Activated naive CD8-positive, alpha-beta T cell treated with anti-CD3 and anti-CD28 coated beads, Interleukin-2, amount 10 ng/mL, durations not matched to agents 7 days and 5 days (primary cell): Measurements from ENCODE around the gene ZRSR2. TPM values are rescaled to one million over a fixed set of nuclear protein-coding genes. Genes with fewer than 3 reads are reported as not detected.
"Not testable (repeated sequence)": the region's sequence is repeated elsewhere in the genome, so short reads cannot be mapped to it uniquely, and the experiment has no call there.

Experiments used
- ATAC-seq: fragments of 150-1000 bp; cut with Tn5 transposase; one replicate; pipeline ENCODE4 v1.10.0; 2021; ENCODE audit warnings: low read depth, moderate library complexity
- POLR2A ChIA-PET: fragments of 350-600 bp; sonication (Branson Sonifier 250); formaldehyde crosslinking; loops from one replicate; lab custom pipeline; 2021; ENCODE audit warnings: antibody characterized with exemption; lab: Charles Lee
- DNase-seq: peaks from one replicate; pipeline ENCODE4 v3.0.0; 2021
- H3K27ac Mint-ChIP-seq: one replicate; pipeline ENCODE4 v1.8.0; 2022; ENCODE audit warnings: mild to moderate bottlenecking, mixed read lengths
- H3K27me3 Mint-ChIP-seq: one replicate; pipeline ENCODE4 v1.8.0; 2022; ENCODE audit warnings: mild to moderate bottlenecking, moderate library complexity, mixed read lengths
- H3K36me3 Mint-ChIP-seq: one replicate; pipeline ENCODE4 v1.8.0; 2021; ENCODE audit warnings: mild to moderate bottlenecking, mixed read lengths
- H3K4me1 Mint-ChIP-seq: one replicate; pipeline ENCODE4 v1.8.0; 2021; ENCODE audit warnings: mixed read lengths
- H3K4me3 Mint-ChIP-seq: one replicate; pipeline ENCODE4 v1.8.0; 2022; ENCODE audit warnings: mild to moderate bottlenecking, moderate library complexity, mixed read lengths
- H3K9me3 Mint-ChIP-seq: one replicate; pipeline ENCODE4 v1.8.0; 2021; ENCODE audit warnings: mixed read lengths
- total RNA-seq, 2 experiments: library from RNA; stranded (reverse); gene quantifications; one replicate each; pipeline ENCODE4 v1.2.3, GENCODE V29; 2021

The ZRSR2 gene
- total RNA-seq, 2 experiments from 2014 or later, result 19.3 TPM

DNA sequence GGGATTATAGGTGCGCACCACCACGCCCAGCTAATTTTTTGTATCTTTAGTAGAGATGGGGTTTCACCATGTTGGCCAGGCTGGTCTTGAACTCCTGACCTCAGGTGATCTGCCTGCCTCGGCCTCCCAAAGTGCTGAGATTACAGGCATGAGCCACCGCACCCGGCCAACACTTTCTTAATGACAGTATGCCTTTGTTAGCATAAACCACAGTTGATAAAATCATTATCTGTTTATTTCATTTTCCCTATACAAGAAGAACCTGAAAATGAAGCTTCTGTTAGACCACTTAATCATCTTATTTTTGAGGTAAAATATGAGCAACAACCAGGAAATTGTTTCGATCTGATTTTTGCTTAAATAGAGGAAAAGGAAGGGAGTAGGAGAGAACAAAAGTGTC is 30.4 kb upstream of the ZRSR2 start:
- DNase-seq, H3K9me3 Mint-ChIP-seq, POLR2A ChIA-PET, H3K27me3 Mint-ChIP-seq, H3K36me3 Mint-ChIP-seq, H3K4me3 Mint-ChIP-seq, ATAC-seq: not testable (repeated sequence)
- H3K27ac Mint-ChIP-seq, result peak overlapping the region; percentile 38
- peaks cover 17% of the 10 kb centered on the region for H3K4me1 Mint-ChIP-seq

DNA sequence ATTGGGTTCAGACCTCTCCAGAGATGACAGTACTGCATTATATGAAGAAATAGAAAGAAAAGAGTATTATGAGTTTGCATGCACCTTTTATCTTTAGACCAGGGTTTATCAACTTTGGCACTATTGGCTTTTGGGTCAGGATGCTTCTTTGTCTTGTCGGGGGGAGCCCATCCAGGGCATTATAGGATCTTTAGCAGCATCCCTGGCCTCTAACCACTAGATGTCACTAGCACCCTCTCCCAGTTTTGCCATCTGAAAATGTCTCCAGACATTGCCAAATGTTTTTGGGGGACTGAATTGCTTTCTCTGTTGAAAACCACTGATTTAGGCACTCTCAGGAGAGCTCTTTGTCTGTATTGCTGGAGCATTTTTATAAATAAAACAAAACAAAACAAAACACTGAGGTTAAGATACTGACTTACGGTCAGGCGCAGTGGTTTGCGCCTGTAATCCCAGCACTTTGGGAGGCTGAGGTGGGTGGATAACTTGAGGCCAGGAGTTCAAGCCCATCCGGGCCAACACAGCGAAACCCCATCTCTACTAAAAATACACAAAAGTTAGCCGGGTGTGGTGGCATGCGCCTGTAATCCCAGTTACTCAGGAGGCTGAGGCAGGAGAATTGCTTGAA is 28.6 kb upstream of the ZRSR2 start:
- Mint-ChIP-seq H3K27ac (no peak overlapping the region), H3K4me1 (peaks cover 15% of the 10 kb centered on the region), H3K9me3 (no peaks in the 10 kb centered on the region), H3K4me3 (no peak overlapping the region), H3K36me3 (no peaks in the 10 kb centered on the region), H3K27me3 (no peaks in the 10 kb centered on the region)
- ATAC-seq (no peak), DNase-seq (no peak)
- POLR2A ChIA-PET, result interaction anchor here (0.6 kb wide), 1 partner anchor 44 kb away, joined by 4 read pairs; no protein-coding TSS in a partner anchor

DNA sequence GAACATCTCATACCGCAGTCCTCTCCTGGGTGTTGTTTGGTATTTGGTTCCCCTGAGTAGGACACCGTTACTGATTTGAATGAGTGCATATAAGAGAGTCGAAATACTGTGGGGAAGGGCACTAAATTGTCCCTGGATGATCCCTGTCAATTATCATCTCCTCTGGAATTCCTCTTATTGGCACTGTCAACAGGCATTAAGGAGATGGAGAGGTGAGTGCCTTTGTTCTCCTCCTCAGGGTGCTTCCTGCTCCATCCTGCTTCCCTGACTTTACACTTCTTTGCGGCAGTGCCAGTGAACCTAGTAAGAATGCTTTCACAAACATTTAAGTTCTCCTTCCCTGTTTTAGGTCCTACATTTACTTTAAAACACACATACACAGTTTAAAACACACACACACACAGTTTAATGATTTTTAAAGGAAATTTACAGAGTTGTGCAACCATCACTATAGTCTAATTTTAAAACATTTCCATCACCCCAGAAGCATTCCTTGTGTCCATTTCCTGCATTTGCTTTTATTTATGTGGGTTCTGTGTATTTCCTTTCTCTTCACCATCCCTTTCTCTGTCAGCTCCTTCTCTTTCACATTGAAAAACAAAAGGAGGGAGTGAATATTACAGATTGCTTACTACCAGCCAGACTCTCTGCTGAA is 20.9 kb upstream of the ZRSR2 start:
- peaks cover 8% of the 10 kb centered on the region for H3K36me3 Mint-ChIP-seq
- peaks cover 9% of the 10 kb centered on the region for H3K4me1 Mint-ChIP-seq
- H3K27ac Mint-ChIP-seq, result no peak overlapping the region
- H3K27me3 Mint-ChIP-seq, result no peaks in the 10 kb centered on the region
- POLR2A ChIA-PET, result no interaction called here
- ATAC-seq (no peak), DNase-seq (no peak)
- H3K9me3 Mint-ChIP-seq, result no peaks in the 10 kb centered on the region
- H3K4me3 Mint-ChIP-seq, result no peak overlapping the region

DNA sequence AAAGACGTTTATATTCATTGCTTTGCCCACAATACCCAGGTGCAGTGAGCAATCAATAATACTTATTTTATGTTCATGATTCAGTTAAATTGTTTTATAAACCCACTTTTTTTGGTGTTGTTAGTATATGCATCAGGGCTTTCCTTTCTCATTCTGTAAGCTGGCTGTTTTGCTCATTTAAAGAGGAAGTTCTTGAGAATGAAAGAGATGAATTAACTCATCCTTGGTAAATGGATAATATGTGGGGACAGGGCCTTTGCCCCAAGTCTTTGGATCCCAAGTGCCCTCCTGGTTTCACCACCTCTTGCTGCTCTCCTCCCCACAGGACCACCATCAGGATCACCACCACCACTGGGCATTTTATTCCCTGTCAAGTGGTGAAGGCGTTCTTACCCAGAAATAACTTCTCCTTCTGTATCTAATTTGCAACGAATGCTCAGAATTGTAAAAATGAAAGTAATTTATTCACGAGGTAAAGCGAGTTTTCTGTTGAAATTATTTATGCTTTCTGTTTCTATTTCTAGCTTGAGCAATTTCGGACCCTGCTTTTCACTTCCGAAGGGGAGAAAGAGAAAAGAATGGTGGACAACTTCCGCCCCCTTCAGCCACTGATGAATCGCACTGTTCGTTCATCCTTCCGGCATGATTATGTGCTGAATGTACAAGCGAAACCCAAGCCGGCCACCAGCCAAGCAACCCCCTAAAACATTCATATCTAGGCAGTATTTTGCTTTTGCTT is 8.2 kb upstream of the ZRSR2 start:
- POLR2A ChIA-PET, result interaction anchor here (1.2 to 2.3 kb wide), 3 partner anchors 9 to 43 kb away, joined by 3 to 9 read pairs (median 4); partner anchors contain the start of gene ZRSR2
- H3K27ac Mint-ChIP-seq, result peak overlapping the region; percentile 97
- peaks cover 4% of the 10 kb centered on the region for H3K4me1 Mint-ChIP-seq
- ATAC-seq (peak; percentile 33), DNase-seq (no peak)
- H3K4me3 Mint-ChIP-seq, result peak overlapping the region; percentile 79
- H3K9me3 Mint-ChIP-seq, result no peaks in the 10 kb centered on the region
- H3K27me3 Mint-ChIP-seq, result no peaks in the 10 kb centered on the region
- H3K36me3 Mint-ChIP-seq, result peaks cover 4% of the 10 kb centered on the region

DNA sequence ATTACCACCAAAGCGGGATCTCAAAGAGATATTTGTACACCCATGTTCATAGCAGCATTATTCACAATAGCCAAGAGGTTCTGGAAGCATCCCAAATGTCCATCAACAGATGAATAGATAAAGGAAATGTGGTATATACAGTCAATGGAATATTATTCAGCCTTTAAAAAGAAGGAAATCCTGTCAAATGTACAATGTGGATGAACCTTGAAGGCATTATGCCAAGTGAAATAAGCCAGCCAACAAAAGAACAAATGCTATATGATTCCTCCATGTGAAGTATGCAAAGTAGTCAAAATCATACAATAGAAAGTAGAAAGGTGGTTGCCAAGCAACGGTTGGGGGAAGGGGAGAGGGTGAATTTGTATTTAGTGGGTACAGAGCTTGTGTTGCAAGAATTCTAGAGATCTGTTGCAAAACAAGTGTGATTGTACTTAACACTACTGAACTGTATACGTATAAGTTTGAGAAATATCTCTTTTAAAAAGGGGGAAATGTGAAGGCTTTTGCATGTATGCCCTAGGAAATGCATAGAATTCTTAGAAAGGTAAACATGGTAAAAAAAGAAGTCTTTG is 5.0 kb upstream of the ZRSR2 start:
- POLR2A ChIA-PET, result no interaction called here
- Mint-ChIP-seq H3K4me1 (peaks cover 6% of the 10 kb centered on the region), H3K9me3 (no peaks in the 10 kb centered on the region), H3K36me3 (peaks cover 4% of the 10 kb centered on the region), H3K4me3 (no peak overlapping the region), H3K27ac (no peak overlapping the region), H3K27me3 (no peaks in the 10 kb centered on the region)
- DNase-seq (no peak), ATAC-seq (no peak)

DNA sequence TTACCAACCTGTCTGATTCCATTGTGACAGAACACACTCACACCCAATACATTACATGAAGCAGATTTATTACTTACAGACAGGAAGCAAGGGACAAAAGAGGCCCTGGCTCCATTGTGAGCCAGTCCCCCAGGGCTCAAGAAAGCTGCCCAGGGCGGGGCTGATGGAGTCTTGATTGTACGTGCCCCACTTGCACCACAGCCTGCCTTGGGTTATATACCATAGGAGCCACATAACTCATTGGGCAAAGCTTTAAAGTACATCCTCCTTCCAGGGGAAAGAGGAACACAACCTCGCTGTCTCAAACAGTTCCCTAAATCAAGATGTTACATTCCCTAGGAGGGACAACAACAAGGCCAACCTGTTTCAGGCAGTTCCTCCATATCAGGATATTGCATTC is 3.4 kb upstream of the ZRSR2 start:
- no peak overlapping the region for H3K4me3 Mint-ChIP-seq
- H3K4me1 Mint-ChIP-seq, result peaks cover 5% of the 10 kb centered on the region
- H3K9me3 Mint-ChIP-seq, result no peaks in the 10 kb centered on the region
- POLR2A ChIA-PET, result no interaction called here
- no peak for ATAC-seq
- peaks cover 4% of the 10 kb centered on the region for H3K36me3 Mint-ChIP-seq
- no peak overlapping the region for H3K27ac Mint-ChIP-seq
- DNase-seq, result no peak
- H3K27me3 Mint-ChIP-seq, result no peaks in the 10 kb centered on the region

DNA sequence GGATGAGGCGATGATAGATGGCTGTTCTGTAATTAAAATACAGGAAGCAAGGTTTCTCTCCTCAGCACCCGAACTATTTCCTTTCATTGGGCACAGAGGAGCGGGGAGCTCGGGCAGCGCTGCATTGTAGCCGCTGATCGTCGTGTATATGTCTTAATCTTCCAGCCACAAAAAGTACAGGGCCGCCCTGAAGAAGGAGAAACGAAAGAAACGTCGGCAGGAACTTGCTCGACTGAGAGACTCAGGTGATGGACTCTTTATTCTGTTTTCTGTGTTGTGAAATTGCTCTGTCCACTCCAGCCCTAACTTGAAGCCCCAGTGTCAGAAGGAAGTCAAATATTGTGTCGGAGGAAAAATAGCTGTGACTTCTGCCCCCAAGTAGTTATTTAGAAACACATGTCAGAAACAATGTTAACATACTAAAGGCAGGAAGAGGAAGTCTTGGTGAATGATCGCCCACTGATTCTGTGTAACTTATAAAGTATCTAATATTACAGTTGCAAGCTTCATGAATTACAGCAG is 546 bp downstream of the ZRSR2 start:
- Mint-ChIP-seq H3K27ac (no peak overlapping the region), H3K9me3 (no peaks in the 10 kb centered on the region), H3K4me1 (peaks cover 13% of the 10 kb centered on the region), H3K4me3 (no peak overlapping the region), H3K36me3 (peaks cover 6% of the 10 kb centered on the region), H3K27me3 (no peaks in the 10 kb centered on the region)
- ATAC-seq (peak; percentile 8), DNase-seq (no peak)
- POLR2A ChIA-PET, result interaction anchor here (0.7 to 2.5 kb wide), 5 partner anchors 9 to 921 kb away, joined by 3 to 17 read pairs (median 9); partner anchors contain the start of genes AP1S2, CA5B and CTPS2

DNA sequence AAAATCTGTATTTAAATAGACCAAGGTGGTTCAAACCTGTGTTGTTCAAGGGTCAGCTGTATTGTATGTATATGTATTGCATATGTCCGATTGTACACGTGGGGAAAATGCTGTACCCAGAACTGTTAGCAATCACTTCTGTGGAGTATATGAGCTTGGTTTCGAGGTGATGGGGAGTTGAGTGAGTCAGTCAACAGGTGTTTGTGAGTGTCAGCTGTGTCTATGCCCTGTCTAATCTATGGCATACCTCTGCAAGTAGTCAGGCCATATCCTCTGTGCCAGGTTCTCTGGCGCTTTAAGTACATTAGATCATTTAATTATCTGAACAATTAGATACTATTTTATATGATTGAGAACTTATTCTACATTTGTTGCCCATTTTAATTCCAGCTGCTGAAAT is 7.4 kb downstream of the ZRSR2 start:
- DNase-seq (no peak), ATAC-seq (no peak)
- no peaks in the 10 kb centered on the region for H3K27me3 Mint-ChIP-seq
- no peaks in the 10 kb centered on the region for H3K9me3 Mint-ChIP-seq
- H3K4me1 Mint-ChIP-seq, result peaks cover 14% of the 10 kb centered on the region
- no peak overlapping the region for H3K27ac Mint-ChIP-seq
- H3K36me3 Mint-ChIP-seq, result peaks cover 13% of the 10 kb centered on the region
- POLR2A ChIA-PET, result no interaction called here
- H3K4me3 Mint-ChIP-seq, result no peak overlapping the region

DNA sequence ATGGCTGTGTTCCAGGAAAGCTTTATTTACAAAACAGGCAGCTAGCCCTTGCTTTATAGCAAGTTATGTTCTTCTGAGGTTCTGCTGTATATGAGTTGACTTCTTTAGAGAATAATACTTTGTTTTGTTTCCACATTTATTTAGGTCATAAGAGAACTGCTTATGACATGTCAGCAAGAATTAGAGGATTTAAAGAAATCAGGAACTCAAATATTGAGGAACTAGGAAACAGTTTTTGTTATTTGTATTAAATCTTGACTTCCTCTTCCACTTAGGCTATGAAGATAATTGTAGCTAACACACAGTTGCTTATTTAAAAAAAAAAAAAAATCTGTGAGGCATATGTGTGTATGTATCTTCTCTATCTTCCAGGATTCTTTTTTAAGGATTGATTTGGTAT is 14.3 kb downstream of the ZRSR2 start:
- no peak for DNase-seq
- Mint-ChIP-seq H3K27ac (no peak overlapping the region), H3K9me3 (no peaks in the 10 kb centered on the region), H3K4me1 (no peaks in the 10 kb centered on the region), H3K27me3 (no peaks in the 10 kb centered on the region), H3K4me3 (no peak overlapping the region), H3K36me3 (peaks cover 5% of the 10 kb centered on the region)
- POLR2A ChIA-PET, result no interaction called here
- no peak for ATAC-seq

DNA sequence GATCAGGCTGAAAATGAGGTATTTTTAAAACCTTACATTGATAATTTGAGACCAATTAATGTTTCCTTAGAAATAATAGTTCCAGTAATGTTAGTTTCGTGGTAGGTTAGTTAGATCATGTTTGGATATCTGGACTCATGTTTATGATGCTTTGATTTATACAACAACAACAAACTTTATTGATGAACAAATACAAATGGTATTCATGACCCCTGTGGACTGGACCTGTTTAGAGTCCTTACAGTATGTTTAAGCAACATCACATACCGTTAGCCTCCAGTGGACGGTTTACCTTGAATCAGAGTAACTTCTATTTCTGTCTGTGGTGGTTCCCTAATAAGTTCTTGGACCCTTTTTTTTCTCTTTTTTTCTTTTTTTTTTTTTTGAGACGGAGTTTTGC is 18.0 kb downstream of the ZRSR2 start:
- no peak for DNase-seq
- Mint-ChIP-seq H3K4me3 (no peak overlapping the region), H3K4me1 (peaks cover 2% of the 10 kb centered on the region), H3K9me3 (no peaks in the 10 kb centered on the region), H3K27ac (no peak overlapping the region), H3K36me3 (peaks cover 8% of the 10 kb centered on the region), H3K27me3 (no peaks in the 10 kb centered on the region)
- ATAC-seq, result no peak
- POLR2A ChIA-PET, result no interaction called here

DNA sequence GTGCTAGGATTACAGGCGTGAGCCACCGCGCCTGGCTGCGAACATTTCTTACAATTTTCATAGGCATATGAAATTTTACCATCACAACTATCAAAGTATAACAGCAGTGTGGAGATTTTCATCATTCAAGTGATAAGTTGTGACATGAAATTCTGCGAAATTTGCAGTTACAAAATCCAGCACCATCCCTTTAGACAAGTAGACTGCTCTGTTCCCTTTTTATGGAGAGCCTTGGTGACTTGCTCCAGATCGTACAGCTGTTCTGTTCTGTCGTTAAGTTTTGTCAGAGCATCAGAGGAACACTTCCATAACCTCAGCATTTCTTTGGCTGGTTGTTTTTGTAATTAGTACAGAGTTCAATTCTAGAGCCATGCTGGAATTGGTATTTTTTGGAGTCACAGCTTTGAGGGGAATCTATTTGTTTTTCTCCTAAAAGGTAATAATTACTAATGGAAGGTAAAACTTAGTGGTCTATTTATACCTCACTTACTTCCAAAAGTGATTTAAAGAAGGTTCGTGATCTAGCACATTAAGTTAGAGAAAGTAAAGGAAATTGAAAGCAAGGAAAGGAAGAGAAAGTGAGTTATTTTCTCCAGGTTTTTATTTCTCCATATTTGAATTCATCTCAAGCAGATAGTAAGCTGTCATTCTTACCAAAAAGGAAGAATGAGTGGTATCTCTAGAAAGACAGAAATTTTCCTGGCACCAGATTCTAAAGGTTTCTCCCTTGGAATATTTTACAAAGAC is 22.1 kb downstream of the ZRSR2 start:
- DNase-seq (no peak), ATAC-seq (no peak)
- H3K4me1 Mint-ChIP-seq, result peaks cover 26% of the 10 kb centered on the region
- H3K27ac Mint-ChIP-seq, result no peak overlapping the region
- no peaks in the 10 kb centered on the region for H3K27me3 Mint-ChIP-seq
- no peaks in the 10 kb centered on the region for H3K9me3 Mint-ChIP-seq
- POLR2A ChIA-PET, result interaction anchor here (1.3 kb wide), 1 partner anchor 42 kb away, joined by 5 read pairs; the partner anchor contains the start of gene AP1S2
- H3K4me3 Mint-ChIP-seq, result no peak overlapping the region
- peaks cover 12% of the 10 kb centered on the region for H3K36me3 Mint-ChIP-seq

DNA sequence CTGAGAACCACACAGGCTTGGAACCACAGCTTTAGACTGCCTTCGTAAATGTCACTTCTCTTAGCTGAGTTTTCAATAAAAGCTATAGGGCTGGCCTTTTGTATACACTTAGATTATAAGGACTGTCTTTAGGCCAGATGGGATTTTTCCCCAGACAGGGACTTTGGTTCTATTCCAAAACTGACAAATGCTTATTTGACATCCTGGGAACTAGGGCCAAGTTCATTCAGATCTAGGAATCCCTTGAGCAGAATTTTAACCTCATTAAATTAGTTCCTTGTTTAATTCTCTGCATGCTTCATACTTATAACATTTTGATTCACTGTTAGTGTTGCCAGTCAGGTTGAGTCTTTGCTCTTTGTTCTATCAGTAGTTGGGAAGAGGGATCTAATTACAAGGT is 23.1 kb downstream of the ZRSR2 start:
- no peaks in the 10 kb centered on the region for H3K27me3 Mint-ChIP-seq
- ATAC-seq, result no peak
- peaks cover 16% of the 10 kb centered on the region for H3K36me3 Mint-ChIP-seq
- POLR2A ChIA-PET, result interaction anchor here (1.3 kb wide), 1 partner anchor 41 kb away, joined by 5 read pairs; the partner anchor contains the start of gene AP1S2
- H3K27ac Mint-ChIP-seq, result no peak overlapping the region
- peaks cover 30% of the 10 kb centered on the region for H3K4me1 Mint-ChIP-seq
- no peak overlapping the region for H3K4me3 Mint-ChIP-seq
- no peak for DNase-seq
- H3K9me3 Mint-ChIP-seq, result no peaks in the 10 kb centered on the region
